ENCODE results near the gene GLYATL1.

Gene GLYATL1

GRCh38 chr11:58957922-58958321, 18.6 kb downstream of the GLYATL1 start:
- Histone ChIP-seq H3K9ac (ENCODE audit: insufficient read length) (no peak overlapping the region), H3K4me3 (no peak overlapping the region), H3K36me3 (ENCODE audit: insufficient read depth, low read length) (no peaks in the 10 kb centered on the region), H3K27ac (no peak overlapping the region), H3K9me3 (ENCODE audit: low read depth, low read length) (no peaks in the 10 kb centered on the region)
- TF ChIP-seq EZH2 (IDR thresholded peaks at IDR 0.05) (no peak), POLR2AphosphoS5 (IDR thresholded peaks at IDR 0.05; ENCODE audit: borderline replicate concordance, low read depth, low read length) (no peak), FOXP2 (optimal IDR thresholded peaks at IDR 0.05; ENCODE audit: control extremely low read depth, extremely low read length, insufficient read depth) (no peak)
- no peak for DNase-seq (ENCODE audit: low read depth, low spot score)

- no peak overlapping the region for H3K9ac ChIP-seq (ENCODE audit: insufficient read length)
- DNase-seq (ENCODE audit: low read depth, low spot score) = no peak
- H3K9me3 ChIP-seq (ENCODE audit: low read depth, low read length) = no peaks in the 10 kb centered on the region
- no peak overlapping the region for H3K4me3 ChIP-seq
- H3K27ac ChIP-seq = no peak overlapping the region
- no peaks in the 10 kb centered on the region for H3K36me3 ChIP-seq (ENCODE audit: insufficient read depth, low read length)
- no peak for TF ChIP-seq EZH2 (IDR thresholded peaks at IDR 0.05)
- no peak for TF ChIP-seq POLR2AphosphoS5 (IDR thresholded peaks at IDR 0.05; ENCODE audit: borderline replicate concordance, low read depth, low read length)
Observed at GRCh38 chr11:58958500-58958899, 19.2 kb downstream of the GLYATL1 start.

- no peak overlapping the region for H3K27ac ChIP-seq
- DNase-seq (ENCODE audit: low read depth, low spot score) = peak; percentile 2
- H3K36me3 ChIP-seq (ENCODE audit: insufficient read depth, low read length) = no peaks in the 10 kb centered on the region
- H3K4me3 ChIP-seq = no peak overlapping the region
- TF ChIP-seq EZH2 (IDR thresholded peaks at IDR 0.05) = no peak
- TF ChIP-seq POLR2AphosphoS5 (IDR thresholded peaks at IDR 0.05; ENCODE audit: borderline replicate concordance, low read depth, low read length) = no peak
- H3K9ac ChIP-seq (ENCODE audit: insufficient read length) = no peak overlapping the region
- H3K9me3 ChIP-seq (ENCODE audit: low read depth, low read length) = no peaks in the 10 kb centered on the region
Observed at GRCh38 chr11:58963551-58964104, 24.3 kb downstream of the GLYATL1 start.

- TF ChIP-seq EZH2 (IDR thresholded peaks at IDR 0.05) (no peak), FOXP2 (optimal IDR thresholded peaks at IDR 0.05; ENCODE audit: control extremely low read depth, extremely low read length, insufficient read depth) (no peak), POLR2AphosphoS5 (IDR thresholded peaks at IDR 0.05; ENCODE audit: borderline replicate concordance, low read depth, low read length) (no peak)
- H3K9me3 ChIP-seq (ENCODE audit: low read depth, low read length) = no peaks in the 10 kb centered on the region
- H3K4me3 ChIP-seq = no peak overlapping the region
- H3K36me3 ChIP-seq (ENCODE audit: insufficient read depth, low read length) = no peaks in the 10 kb centered on the region
- H3K27ac ChIP-seq = no peak overlapping the region
- no peak for DNase-seq (ENCODE audit: low read depth, low spot score)
- no peak overlapping the region for H3K9ac ChIP-seq (ENCODE audit: insufficient read length)
Observed at GRCh38 chr11:58965246-58965985, 26.1 kb downstream of the GLYATL1 start.

GRCh38 chr11:58968251-58968711, 29.0 kb downstream of the GLYATL1 start:
- DNase-seq (ENCODE audit: low read depth, low spot score) = no peak
- no peak for TF ChIP-seq FOXP2 (optimal IDR thresholded peaks at IDR 0.05; ENCODE audit: control extremely low read depth, extremely low read length, insufficient read depth)
- peak; percentile 76 for TF ChIP-seq EZH2 (IDR thresholded peaks at IDR 0.05)
- TF ChIP-seq POLR2AphosphoS5 (IDR thresholded peaks at IDR 0.05; ENCODE audit: borderline replicate concordance, low read depth, low read length) = no peak
- H3K27ac ChIP-seq = no peak overlapping the region
- H3K9ac ChIP-seq (ENCODE audit: insufficient read length) = no peak overlapping the region
- no peak overlapping the region for H3K4me3 ChIP-seq
- no peaks in the 10 kb centered on the region for H3K9me3 ChIP-seq (ENCODE audit: low read depth, low read length)
- no peaks in the 10 kb centered on the region for H3K36me3 ChIP-seq (ENCODE audit: insufficient read depth, low read length)

GRCh38 chr11:58977470-58977869, 38.2 kb downstream of the GLYATL1 start:
- no peak overlapping the region for H3K27ac ChIP-seq
- H3K36me3 ChIP-seq (ENCODE audit: insufficient read depth, low read length) = no peaks in the 10 kb centered on the region
- TF ChIP-seq POLR2AphosphoS5 (IDR thresholded peaks at IDR 0.05; ENCODE audit: borderline replicate concordance, low read depth, low read length) (no peak), EZH2 (IDR thresholded peaks at IDR 0.05) (no peak), FOXP2 (optimal IDR thresholded peaks at IDR 0.05; ENCODE audit: control extremely low read depth, extremely low read length, insufficient read depth) (no peak)
- no peak overlapping the region for H3K4me3 ChIP-seq
- H3K9me3 ChIP-seq (ENCODE audit: low read depth, low read length) = no peaks in the 10 kb centered on the region
- DNase-seq (ENCODE audit: low read depth, low spot score) = no peak
- no peak overlapping the region for H3K9ac ChIP-seq (ENCODE audit: insufficient read length)

GRCh38 chr11:58979222-58979621, 39.9 kb downstream of the GLYATL1 start:
- Histone ChIP-seq H3K4me3 (no peak overlapping the region), H3K9me3 (ENCODE audit: low read depth, low read length) (no peaks in the 10 kb centered on the region)
- no peak for DNase-seq (ENCODE audit: low read depth, low spot score)

GRCh38 chr11:58980159-58980843, 41.0 kb downstream of the GLYATL1 start:
- Histone ChIP-seq H3K27ac (no peak overlapping the region), H3K4me3 (no peak overlapping the region), H3K9ac (ENCODE audit: insufficient read length) (no peak overlapping the region), H3K9me3 (ENCODE audit: low read depth, low read length) (no peaks in the 10 kb centered on the region), H3K36me3 (ENCODE audit: insufficient read depth, low read length) (no peaks in the 10 kb centered on the region)
- DNase-seq (ENCODE audit: low read depth, low spot score) = no peak
- TF ChIP-seq POLR2AphosphoS5 (IDR thresholded peaks at IDR 0.05; ENCODE audit: borderline replicate concordance, low read depth, low read length) (no peak), EZH2 (IDR thresholded peaks at IDR 0.05) (no peak), FOXP2 (optimal IDR thresholded peaks at IDR 0.05; ENCODE audit: control extremely low read depth, extremely low read length, insufficient read depth) (no peak)

More at GRCh38 chr11:58979222-58979621, 39.9 kb downstream of the GLYATL1 start:
- Histone ChIP-seq H3K9ac (ENCODE audit: insufficient read length) (no peak overlapping the region), H3K27ac (no peak overlapping the region), H3K36me3 (ENCODE audit: insufficient read depth, low read length) (no peaks in the 10 kb centered on the region)
- TF ChIP-seq EZH2 (IDR thresholded peaks at IDR 0.05) = no peak
- no peak for TF ChIP-seq POLR2AphosphoS5 (IDR thresholded peaks at IDR 0.05; ENCODE audit: borderline replicate concordance, low read depth, low read length)
- TF ChIP-seq FOXP2 (optimal IDR thresholded peaks at IDR 0.05; ENCODE audit: control extremely low read depth, extremely low read length, insufficient read depth) = no peak
